NOMO-1 treated with DMSO at 0.1 percent for 48 hours (cell line): ENCODE data around the gene SDF4.

ENCODE experiments used
- DNase-seq: peaks from one replicate; lab custom pipeline; 2025; ENCODE audit not compliant: unreplicated experiment; lab: John Stamatoyannopoulos, UW

SDF4 gene

DNA sequence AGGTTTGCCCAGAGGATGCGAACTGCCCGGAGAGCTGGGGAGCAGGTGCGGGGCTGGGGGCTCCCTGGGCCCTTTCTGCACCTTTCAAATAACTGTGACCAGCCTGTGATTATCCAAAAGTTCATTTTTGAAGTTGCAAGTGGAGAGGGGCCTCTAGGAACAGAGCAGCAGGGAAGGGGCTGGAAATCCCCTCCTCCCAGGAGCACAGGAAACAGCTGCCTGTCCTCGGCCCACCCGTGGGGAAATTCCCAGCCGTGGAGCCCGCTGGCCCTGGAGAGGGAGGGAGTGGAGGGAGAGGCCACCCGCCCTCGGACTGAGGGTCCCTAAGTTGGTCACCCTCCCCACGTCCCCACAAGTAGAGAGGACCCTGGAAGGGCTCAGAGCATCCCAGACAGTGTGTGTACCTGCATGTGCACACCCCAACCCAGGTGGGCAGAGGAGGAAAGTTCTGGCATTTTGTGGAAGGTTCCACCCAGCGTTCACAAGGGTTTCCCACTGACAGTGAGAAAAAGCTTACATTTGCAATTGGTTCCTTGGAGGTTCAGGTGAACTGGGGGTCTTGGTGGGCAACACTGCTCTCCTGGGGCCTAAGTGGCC lies 16.6 kb downstream of the SDF4 start:
- no peak for DNase-seq

DNA sequence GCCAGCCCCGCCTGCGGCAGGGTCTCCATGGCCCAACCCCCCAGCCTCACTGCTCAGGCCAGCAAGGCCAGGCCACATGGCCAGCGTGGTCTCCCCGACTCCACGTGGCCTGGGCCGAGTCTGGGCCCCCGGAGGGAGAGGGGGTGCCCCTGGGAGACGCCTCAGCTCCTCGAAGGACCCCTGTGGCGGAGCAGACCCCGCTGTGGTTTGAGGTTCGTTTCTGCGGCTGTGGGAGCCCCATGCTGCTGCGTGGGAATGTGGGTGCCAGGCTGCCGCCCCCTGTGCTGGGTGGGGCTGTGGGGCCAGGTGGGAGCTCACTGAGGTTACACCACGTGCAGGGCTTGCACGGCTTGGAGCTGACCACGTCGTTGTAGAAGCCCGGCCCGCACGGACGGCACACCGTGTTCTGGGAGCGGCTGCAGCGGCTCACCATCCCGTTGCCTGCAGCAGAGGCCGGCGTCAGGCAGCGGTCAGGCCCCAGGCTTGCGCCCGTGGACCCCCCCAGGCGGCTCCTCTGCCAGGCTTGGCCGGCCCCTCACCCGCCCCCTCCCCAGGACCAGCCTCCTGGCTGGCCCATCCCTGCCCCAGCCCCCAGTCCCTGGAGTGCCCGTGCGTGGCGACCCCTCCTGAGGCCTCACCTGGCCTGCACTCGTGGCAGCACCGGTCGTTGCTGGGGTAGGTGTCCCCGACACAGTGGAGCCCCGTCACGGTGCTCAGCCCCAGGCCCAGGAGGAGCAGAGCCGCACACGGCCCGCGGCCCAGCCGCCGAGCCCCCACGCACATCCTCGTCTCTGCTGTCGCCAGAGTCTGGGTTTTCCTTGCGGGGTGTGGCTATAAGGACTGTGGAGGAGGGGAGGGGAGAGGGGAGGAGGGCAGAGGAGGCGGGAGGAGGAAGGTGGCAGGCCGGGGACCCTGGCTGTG lies 18.2 kb downstream of the SDF4 start, which contains the start of gene TNFRSF4:
Gene TNFRSF4 (minus strand): TSS at position 809 of the 921 bp plus-strand sequence. CDS start 26 bp downstream, at position 783.
- DNase-seq = no peak

GRCh38 chr1:1212780-1213344 lies 18.9 kb downstream of the SDF4 start:
- DNase-seq = peak; percentile 12

DNA sequence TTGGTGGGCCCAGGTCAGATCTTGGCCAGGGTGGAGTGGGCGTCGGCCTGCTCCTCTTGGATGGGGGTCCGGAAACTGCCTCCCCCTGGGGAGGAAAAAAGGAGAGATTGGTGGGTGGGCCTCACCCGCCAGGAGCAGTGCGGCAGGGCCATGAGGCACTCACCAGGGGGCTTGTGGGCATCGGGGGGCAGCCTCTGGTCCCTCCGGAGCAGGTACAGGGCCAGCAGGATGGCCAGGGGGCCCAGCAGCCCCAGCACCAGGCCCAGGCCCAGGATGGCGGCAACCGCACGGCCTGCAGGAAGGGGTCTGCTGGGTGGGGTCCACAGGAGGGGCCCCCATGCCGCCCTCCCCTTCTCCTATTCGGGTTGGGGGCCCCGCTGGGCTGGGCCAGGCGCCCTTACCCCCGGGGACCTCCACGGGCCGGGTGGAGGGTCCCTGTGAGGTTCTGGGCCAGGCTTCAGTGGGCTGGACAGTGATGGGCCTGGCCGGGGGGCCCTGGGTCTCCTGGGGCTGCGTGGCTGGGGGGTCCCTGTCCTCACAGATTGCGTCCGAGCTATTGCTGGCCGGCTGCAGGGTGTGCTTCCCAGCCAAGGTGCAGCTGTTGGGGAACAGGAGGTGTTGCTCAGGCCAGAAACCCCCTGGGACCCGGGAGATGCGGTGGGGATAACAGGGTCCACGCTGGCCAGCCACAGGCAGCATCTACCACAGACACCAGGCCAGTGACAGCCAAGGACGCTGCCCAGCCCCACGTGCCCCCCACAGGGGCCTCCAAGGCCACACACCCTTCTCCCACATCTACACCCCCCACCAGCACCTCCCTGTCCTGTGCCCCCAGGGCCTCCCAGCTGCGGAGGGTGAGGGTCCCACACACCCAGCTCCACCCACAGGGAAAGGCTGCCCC lies 20.0 kb downstream of the SDF4 start:
- no peak for DNase-seq

- DNase-seq = no peak
Measured at GRCh38 chr1:1210726-1211540, 20.9 kb downstream of the SDF4 start.

GRCh38 chr1:1208713-1209433 lies 22.9 kb downstream of the SDF4 start:
- DNase-seq = peak; percentile 27

GRCh38 chr1:1207571-1207892 lies 24.3 kb downstream of the SDF4 start:
- no peak for DNase-seq

- no peak for DNase-seq
Measured at GRCh38 chr1:1206966-1207531, 24.8 kb downstream of the SDF4 start.

- DNase-seq = no peak
Measured at GRCh38 chr1:1206376-1206965, 25.3 kb downstream of the SDF4 start, which contains the start of gene TNFRSF18. Gene TNFRSF18 (minus strand): TSS chr1:1206592. CDS start chr1:1206571, 21 bp downstream.

DNA sequence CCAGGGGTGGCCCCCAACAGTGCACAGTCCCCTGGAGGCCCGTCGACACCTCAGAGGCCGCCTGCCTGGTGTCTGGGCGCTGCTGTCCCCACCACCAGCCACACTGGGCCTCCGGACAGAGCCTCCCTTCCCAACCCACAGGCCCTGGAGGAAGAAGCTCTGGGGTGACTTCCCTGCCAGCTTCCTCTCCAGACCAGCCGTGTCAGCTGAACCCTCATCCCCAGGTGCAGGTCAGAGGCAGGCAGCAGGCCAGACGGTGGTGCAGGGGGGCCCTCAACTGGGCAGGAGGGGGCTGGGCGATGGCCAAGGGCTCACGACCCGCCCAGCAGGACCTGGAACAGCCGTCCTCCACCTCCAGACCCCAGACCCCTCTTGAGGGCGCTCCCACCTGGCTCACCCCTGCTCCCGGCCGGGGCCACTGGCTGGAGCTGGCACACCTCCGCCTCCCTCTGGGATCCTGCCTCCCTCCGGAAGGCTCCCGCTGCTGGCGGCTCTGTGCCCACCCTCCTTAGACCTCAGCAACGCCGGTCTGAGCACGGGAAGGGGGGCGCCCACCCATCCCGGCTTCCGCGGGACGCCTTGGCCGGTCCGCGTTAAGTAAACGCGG lies 25.9 kb downstream of the SDF4 start:
- DNase-seq = no peak

GRCh38 chr1:1204998-1205768 lies 26.6 kb downstream of the SDF4 start:
- DNase-seq = no peak

DNA sequence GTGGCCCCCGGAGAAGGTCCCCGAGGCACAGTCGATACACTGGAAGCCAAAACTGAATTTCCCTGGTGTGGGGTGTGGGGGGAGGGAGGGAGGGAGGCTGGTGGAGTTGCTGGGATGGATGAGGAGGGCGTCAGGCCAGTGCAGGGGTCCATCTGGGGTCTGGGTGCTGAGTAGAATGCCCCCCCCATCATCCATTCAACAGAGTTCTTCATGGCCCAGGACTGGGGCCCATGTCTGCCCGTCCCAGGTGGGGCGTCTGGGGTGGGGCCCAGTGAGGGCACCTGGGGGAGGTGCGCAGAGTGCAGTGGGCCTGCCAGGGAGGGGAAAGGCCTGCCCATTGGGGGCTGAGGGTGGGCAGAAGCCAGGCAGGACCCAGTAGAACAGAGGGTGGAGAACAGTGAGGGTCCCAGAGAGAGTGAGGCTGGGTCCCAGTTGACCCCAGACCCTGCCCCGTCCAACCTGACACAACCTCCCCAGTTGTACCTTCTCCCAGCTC lies 27.3 kb downstream of the SDF4 start:
- DNase-seq = no peak

GRCh38 chr1:1203561-1204424 lies 28.0 kb downstream of the SDF4 start:
- no peak for DNase-seq

DNA sequence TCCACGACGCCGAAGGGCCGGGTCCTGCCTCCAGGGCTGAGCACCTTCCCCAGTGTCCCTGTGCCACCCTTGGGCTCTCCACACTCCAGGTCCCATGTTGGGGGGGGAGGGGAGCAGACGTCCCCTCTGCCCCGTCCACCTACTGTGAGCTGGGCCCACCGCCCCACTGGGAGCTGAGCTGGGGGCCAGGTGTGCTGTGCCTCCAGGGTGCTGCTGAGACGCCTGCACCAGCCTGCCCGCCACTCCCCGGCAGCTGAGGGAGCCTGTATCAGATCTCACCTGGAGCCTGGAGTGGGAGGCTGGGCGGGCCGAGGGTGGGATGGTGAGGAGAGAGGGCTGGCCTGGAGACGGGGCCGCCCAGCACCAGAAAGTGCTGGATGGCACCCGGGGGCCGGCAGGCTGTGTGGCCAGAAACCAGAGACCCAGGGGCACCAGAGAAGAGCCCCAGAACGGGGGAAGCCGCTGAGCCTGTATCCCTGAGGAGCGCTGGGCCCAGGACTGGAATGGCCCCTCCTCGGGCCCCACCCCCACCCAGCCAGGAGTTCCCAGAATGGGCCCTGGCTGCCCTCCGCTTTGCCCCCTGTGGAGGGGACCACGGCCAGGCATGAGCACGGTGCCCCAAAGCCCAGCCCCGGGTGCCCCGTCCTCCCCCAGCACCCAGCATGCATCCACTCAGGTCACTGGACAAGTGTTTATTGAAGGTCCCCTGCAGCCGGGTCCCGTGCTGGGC lies 28.8 kb downstream of the SDF4 start:
- DNase-seq = no peak

- DNase-seq = no peak
Measured at GRCh38 chr1:1200876-1201810, 30.7 kb downstream of the SDF4 start.
